ENCODE measurements around the gene PRKACG.
"Not testable (repeated sequence)": the region's sequence is repeated elsewhere in the genome, so short reads cannot be mapped to it uniquely, and the experiment has no call there.

PRKACG gene

DNA sequence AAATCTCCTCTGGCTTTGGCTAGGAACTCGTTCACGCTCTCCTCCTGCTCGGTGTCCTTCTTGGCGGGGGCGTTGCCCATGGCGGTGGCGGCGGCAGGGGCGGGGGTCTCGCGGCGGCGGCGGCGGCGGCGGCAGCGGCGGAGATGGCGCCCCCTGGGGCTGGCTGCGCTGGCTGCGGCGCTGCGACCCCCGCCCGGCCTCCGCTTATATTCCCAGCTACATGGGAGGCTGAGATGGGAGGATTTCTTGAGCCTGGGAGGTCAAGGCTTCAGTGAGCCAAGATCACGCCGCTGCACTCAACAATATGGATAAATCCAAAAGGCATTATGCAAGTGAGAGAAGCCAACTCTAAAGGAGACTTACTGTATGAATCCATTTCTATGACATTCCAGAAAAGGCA, at the start of gene PRKACG:
Gene PRKACG (minus strand): TSS at position 101 of the 400 bp plus-strand sequence. CDS start 21 bp downstream, at position 80.
- no peak for DNase-seq

- no peak for DNase-seq
These were observed 48.3 kb upstream of the PRKACG start for GRCh38 chr9:69062195-69062594.

- no peak for DNase-seq
These were observed 46.9 kb upstream of the PRKACG start for GRCh38 chr9:69060766-69061165.

- DNase-seq: no peak
These were observed 44.2 kb upstream of the PRKACG start for GRCh38 chr9:69058101-69058500.

GRCh38 chr9:69056191-69056815, 42.4 kb upstream of the PRKACG start:
- no peak for DNase-seq

DNA sequence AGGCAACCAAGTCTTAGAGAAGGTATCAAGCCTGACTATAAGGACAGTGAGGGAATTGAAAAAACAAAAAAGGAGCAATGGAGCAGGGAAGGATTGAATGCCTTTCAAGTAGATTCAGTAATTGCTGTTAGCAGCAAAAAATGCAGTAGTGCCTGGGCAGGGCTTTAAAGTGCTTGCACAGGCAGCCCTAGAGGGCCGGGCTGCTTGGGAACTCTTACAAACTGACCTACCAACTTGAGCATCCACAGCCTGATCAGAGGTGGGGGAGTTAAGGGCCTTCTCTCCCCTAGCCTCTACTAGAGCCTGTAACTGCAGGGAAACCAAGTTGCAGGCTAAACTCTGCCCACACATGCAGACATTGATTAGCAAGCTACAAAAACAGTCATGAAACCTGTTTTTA, 41.1 kb upstream of the PRKACG start:
- no peak for DNase-seq

- DNase-seq: not testable (repeated sequence)
These were observed 37.0 kb upstream of the PRKACG start for GRCh38 chr9:69050936-69051335.

DNA sequence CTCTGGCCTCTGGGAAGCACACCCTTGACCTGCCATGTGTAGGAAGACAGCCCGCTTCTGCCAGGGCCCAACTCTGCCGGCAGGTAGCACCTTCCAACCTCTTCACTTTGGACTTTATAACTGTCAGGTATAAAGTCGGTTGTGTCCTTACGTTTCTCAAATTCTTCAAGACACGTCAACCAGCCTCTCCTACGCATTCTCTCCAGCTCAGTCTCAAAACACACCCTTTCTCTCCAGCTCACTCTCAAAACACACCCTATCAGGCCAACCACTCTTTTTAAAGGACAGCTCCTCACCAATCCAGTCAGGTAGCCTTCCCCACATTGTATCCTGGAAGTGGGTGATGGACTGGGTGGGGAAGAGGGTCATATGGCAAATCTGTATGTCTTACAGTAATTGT, 35.2 kb upstream of the PRKACG start:
- DNase-seq: no peak

- DNase-seq: no peak
These were observed 33.5 kb upstream of the PRKACG start for GRCh38 chr9:69047371-69047770.

- no peak for DNase-seq
These were observed 32.8 kb upstream of the PRKACG start for GRCh38 chr9:69046723-69047122.

GRCh38 chr9:69045821-69046220, 31.9 kb upstream of the PRKACG start:
- no peak for DNase-seq

GRCh38 chr9:69044240-69045219, 30.6 kb upstream of the PRKACG start:
- no peak for DNase-seq

GRCh38 chr9:69040646-69041045, 26.7 kb upstream of the PRKACG start:
- DNase-seq: no peak

- DNase-seq: no peak
These were observed 22.9 kb upstream of the PRKACG start for GRCh38 chr9:69036799-69037198.

DNA sequence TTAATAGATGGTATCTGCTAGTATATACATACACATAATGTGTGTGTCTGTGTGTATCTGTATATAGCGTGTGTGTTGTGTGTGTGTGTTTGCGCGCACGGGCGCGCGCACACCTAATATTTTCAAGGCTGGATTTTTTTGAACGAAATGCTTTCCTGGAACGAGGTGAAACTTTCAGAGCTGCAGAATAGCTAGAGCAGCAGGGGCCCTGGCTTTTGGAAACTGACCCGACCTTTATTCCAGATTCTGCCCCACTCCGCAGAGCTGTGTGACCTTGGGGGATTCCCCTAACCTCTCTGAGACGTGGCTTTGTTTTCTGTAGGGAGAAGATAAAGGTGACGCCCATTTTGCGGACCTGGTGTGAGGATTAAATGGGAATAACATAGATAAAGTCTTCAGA, 22.4 kb upstream of the PRKACG start:
- DNase-seq: no peak

DNA sequence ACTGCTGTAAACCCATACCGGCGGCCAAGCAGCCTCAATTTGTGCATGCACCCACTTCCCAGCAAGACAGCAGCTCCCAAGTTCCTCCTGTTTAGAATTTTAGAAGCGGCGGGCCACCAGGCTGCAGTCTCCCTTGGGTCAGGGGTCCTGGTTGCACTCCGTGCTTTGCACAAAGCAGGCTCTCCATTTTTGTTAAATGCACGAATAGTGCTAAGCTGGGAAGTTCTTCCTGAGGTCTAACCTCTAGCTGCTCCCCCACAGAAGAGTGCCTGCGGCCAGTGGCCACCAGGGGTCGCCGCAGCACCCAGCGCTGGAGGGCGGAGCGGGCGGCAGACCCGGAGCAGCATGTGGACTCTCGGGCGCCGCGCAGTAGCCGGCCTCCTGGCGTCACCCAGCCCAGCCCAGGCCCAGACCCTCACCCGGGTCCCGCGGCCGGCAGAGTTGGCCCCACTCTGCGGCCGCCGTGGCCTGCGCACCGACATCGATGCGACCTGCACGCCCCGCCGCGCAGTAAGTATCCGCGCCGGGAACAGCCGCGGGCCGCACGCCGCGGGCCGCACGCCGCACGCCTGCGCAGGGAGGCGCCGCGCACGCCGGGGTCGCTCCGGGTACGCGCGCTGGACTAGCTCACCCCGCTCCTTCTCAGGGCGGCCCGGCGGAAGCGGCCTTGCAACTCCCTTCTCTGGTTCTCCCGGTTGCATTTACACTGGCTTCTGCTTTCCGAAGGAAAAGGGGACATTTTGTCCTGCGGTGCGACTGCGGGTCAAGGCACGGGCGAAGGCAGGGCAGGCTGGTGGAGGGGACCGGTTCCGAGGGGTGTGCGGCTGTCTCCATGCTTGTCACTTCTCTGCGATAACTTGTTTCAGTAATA, 21.8 kb upstream of the PRKACG start, which contains the start of gene FXN:
Gene FXN (plus strand): TSS at position 315 of the 871 bp plus-strand sequence. CDS start 31 bp downstream, at position 346.
- no peak for DNase-seq

DNA sequence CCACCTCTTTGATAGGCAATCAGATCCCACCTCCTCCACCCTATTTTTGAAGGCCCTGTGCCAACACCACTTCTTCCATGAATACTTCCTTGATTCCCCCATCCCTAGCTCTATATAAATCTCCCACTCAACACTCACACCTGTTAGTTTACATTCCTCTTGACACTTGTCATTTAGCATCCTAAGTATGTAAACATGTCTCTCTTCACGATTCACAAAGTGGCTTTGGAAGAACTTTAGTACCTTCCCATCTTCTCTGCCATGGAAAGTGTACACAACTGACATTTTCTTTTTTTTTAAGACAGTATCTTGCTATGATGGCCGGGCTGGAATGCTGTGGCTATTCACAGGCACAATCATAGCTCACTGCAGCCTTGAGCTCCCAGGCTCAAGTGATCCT, 20.2 kb upstream of the PRKACG start:
- no peak for DNase-seq

DNA sequence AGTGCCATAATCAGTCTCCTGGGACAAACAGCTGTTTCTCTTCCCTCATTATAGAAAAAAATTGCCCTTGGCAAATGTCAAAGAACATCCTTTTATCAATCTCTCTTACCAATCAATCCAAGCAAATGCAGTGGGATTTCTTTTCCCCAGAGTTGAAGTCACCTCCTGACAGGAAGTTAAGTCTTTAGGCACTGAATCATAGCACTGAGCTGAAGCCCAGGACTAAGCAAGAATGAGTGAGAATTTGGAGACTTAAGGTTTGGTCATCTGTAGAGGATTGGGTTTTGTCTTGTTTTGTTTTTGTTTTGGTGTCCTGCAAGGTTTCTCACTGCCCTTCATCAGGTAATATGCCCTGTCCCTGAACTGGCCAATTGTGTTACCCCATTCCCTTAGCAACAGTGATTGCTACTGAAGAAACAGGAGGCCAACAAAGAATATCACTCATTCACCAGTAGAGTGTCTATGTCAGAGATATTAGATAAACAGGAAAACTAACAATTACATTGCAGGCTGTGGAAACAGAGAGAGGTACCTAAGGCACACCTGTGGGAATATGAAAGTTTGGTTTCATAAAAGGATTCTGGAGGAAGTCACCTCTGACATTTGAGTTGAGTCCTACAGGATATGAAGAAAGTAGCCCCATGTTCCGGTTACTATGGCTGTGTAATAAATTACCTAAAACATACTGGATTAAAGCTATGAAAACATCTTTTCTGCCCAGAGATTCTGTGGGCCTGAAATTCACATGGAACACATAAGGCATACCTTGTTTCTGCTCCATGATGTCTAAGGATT, 17.1 kb upstream of the PRKACG start:
- no peak for DNase-seq

DNA sequence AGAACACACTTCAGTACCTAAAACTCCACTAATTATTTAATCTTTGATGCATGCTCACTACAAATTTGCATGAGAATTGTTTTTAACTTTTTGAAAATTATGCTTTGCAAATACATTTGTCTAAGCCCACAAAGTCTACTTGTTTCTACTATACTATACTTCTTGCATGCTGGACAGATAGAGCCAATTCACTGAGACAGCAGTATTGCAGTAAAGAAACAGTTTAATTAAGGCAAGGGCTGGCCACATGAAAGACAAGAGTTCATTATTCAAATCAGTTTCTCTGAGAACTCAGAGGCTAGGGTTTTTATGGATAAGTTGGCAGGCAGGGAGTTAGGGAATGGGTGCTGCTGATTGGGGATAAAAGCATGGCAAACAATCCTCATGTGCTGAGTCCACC, 15.6 kb upstream of the PRKACG start:
- no peak for DNase-seq

- DNase-seq: no peak
These were observed 14.8 kb upstream of the PRKACG start for GRCh38 chr9:69028754-69029153.

- DNase-seq: no peak
These were observed 13.6 kb upstream of the PRKACG start for GRCh38 chr9:69027355-69028097.
